ENCODE measurements around the gene CHCHD3. TPM values are rescaled to one million over a fixed set of nuclear protein-coding genes. Genes with fewer than 3 reads are reported as not detected.

CHCHD3 gene
- total and polyA plus RNA-seq, 9 of the 15 experiments (the other 6 are each of a cell fraction or from before 2014, with no cell fraction given) = 66.2 to 279 (median 204) TPM

DNA sequence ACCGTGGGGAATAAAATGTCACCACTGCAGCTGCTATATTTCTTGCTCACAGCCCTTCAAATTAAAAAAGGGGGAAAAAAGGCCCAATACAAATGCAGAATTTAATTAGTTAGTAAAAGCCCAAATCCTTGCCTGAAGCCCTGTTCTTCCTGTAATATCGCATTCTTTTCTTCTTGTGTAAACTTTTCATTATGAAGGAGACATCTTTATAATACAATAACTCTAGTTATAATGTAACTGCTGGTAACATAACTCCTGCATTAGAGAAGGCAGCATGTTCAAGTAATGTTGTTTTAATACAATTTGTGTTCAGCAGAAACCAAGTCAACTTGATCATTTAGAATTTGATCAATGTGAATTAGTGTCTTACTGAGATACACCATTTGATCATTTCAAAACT, 250.9 kb downstream of the CHCHD3 start (continued):
- TF ChIP-seq, protein P1, sequence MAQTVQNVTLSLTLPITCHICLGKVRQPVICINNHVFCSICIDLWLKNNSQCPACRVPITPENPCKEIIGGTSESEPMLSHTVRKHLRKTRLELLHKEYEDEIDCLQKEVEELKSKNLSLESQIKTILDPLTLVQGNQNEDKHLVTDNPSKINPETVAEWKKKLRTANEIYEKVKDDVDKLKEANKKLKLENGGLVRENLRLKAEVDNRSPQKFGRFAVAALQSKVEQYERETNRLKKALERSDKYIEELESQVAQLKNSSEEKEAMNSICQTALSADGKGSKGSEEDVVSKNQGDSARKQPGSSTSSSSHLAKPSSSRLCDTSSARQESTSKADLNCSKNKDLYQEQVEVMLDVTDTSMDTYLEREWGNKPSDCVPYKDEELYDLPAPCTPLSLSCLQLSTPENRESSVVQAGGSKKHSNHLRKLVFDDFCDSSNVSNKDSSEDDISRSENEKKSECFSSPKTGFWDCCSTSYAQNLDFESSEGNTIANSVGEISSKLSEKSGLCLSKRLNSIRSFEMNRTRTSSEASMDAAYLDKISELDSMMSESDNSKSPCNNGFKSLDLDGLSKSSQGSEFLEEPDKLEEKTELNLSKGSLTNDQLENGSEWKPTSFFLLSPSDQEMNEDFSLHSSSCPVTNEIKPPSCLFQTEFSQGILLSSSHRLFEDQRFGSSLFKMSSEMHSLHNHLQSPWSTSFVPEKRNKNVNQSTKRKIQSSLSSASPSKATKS (CRISPR knock-in tag; IDR thresholded peaks at IDR 0.05) = no peak

DNA sequence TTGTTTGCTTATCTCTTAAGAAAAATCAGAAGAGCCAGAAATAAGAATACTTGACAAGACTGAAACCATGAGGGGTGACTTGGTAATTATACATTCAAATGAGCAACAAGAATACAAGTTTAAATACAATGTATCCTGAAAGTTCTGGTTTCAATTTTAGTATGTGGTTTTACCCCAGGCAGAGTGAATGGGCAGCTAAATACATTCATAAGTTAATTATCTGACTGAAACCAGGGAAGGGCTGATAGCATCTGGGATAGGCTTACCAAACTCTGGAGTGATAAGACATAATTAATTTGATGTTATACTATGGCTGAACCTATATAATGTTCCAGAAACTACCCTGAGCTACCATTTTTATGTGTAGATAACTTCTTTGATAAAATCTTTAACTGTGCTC, 253.4 kb downstream of the CHCHD3 start:
- FAIRE-seq (no peak), DNase-seq (ENCODE audit: extremely low read depth in 1 of 4, low spot score in 3 of 4) (no peak), ATAC-seq (no peak)
- Histone ChIP-seq H4K20me1 (replicated peaks; ENCODE audit: control insufficient read depth, insufficient read depth, low read length) (no peaks in the 10 kb centered on the region), H3K36me3 (ENCODE audit: control insufficient read depth, insufficient read depth, low read length) (peaks cover 16% of the 10 kb centered on the region), H3K9me3 (replicated peaks; ENCODE audit: control insufficient read depth, insufficient read depth, low read depth, low read length) (no peaks in the 10 kb centered on the region), H2AFZ (ENCODE audit: low read depth, low read length) (no peak overlapping the region), H3K4me3 (no peak overlapping the region), H3K9ac (ENCODE audit: insufficient read depth in 1 of 2, low read depth in 2 of 2, low read length in 2 of 2) (no peak overlapping the region), H3K9me1 (ENCODE audit: control insufficient read depth, insufficient read depth, low read length) (no peaks in the 10 kb centered on the region), H3K27me3 (ENCODE audit: control insufficient read depth in 2 of 2, insufficient read depth in 2 of 2, low read length in 2 of 2) (no peaks in the 10 kb centered on the region), H3K4me1 (replicated peaks in 1 of 2; ENCODE audit: control insufficient read depth in 2 of 2, insufficient read depth in 2 of 2, low read length in 2 of 2) (no peaks in the 10 kb centered on the region), H3K27ac (ENCODE audit: extremely low read depth, low read depth, low read length) (no peak overlapping the region), H3K4me2 (ENCODE audit: insufficient read depth, low read length) (no peak overlapping the region), H3K79me2 (ENCODE audit: control insufficient read depth, insufficient read depth, low read length) (no peaks in the 10 kb centered on the region; the same call in 2 of the 3 replicates)
- ChIA-PET CTCF (ENCODE audit: low intra/inter-chr PET ratio) (no interaction called here), POLR2A (interaction anchor here (1.1 to 2.3 kb wide), 2 partner anchors 11 to 17 kb away, joined by 3 to 7 read pairs; no protein-coding TSS in a partner anchor)
- in situ Hi-C loops (cut with MboI) = no loop called here
- BruUV-seq (replicated peaks) = no TSS peak
- TF ChIP-seq ZNF133 (CRISPR knock-in tag; IDR thresholded peaks at IDR 0.05) (no peak), SMARCE1 (IDR thresholded peaks at IDR 0.05) (no peak), PCBP2 (IDR thresholded peaks at IDR 0.05; ENCODE audit: low read depth, low read length, poor library complexity, severe bottlenecking) (no peak), ZNF239 (CRISPR knock-in tag; IDR thresholded peaks at IDR 0.05) (no peak), SAFB (IDR thresholded peaks at IDR 0.05; ENCODE audit: borderline replicate concordance, low read depth, low read length) (no peak), PPARD (CRISPR knock-in tag; IDR thresholded peaks at IDR 0.05) (no peak), RNF2 (IDR thresholded peaks at IDR 0.05) (no peak), BHLHE40 (IDR thresholded peaks at IDR 0.05; ENCODE audit: low read length) (no peak), POU5F1 (IDR thresholded peaks at IDR 0.05; ENCODE audit: borderline replicate concordance, low read depth, low read length, partially characterized antibody) (no peak), NCOA2 (IDR thresholded peaks at IDR 0.05; ENCODE audit: partially characterized antibody in 2 of 2) (no peak), HDAC2 (IDR thresholded peaks at IDR 0.05) (no peak), ZNF785 (CRISPR knock-in tag; IDR thresholded peaks at IDR 0.05) (no peak), WHSC1 (IDR thresholded peaks at IDR 0.05; ENCODE audit: low read length) (no peak), NR1H2 (CRISPR knock-in tag; IDR thresholded peaks at IDR 0.05) (no peak), STAT5A (IDR thresholded peaks at IDR 0.05; ENCODE audit: borderline replicate concordance, low read length) (no peak)
- intact Hi-C loops (cut with micrococcal nuclease) = no loop called here

Data from K562 (cell line).